Pancreas (tissue), 10 donors: Measurements from ENCODE around the gene SLC30A10. TPM values are rescaled to one million over a fixed set of nuclear protein-coding genes. Genes with fewer than 3 reads are reported as not detected.

Experiments used
- ATAC-seq, 4 donors: fragments of 200-7000 bp; cut with Tn5 transposase; one replicate each; pipeline versions ENCODE4 v1.8.0 to v1.9.1; 2020; ENCODE audit warnings: mild to moderate bottlenecking in 4 of 4, moderate library complexity in 4 of 4
- DNase-seq, 6 donors: peaks; one replicate each; pipeline ENCODE4 v3.0.0-alpha.2; 2020
- FAIRE-seq: peaks from 2 replicates; lab custom pipeline; 2012; peaks lifted over from hg19 to GRCh38; lab: Jason Lieb, UNC
- H3K27ac ChIP-seq, 4 donors: fragments of 200-600 bp; sonication (generic); 1 replicate in 3 of 4; 2 replicates in 1 of 4; pipeline versions ENCODE4 v1.5.0 to v1.8.0; 2020
- H3K27me3 ChIP-seq, 4 donors: fragments of 200-600 bp; one replicate each; pipeline ENCODE4 v1.8.0; 2021
- H3K36me3 ChIP-seq, 3 donors: fragments of 200-600 bp; sonication (generic) in 1 of 3; one replicate each; pipeline versions ENCODE4 v1.5.0 to v1.8.0; 2020 to 2021
- H3K4me1 ChIP-seq, 3 donors: fragments of 200-600 bp; one replicate each; pipeline ENCODE4 v1.8.0; 2021
- H3K4me3 ChIP-seq, 4 donors: fragments of 200-600 bp; sonication (generic) in 2 of 4; one replicate each; pipeline versions ENCODE4 v1.5.0 to v1.8.0; 2020 to 2021
- H3K9me3 ChIP-seq, 4 donors: fragments of 200-600 bp; one replicate each; pipeline ENCODE4 v1.8.0; 2021
- CTCF ChIP-seq, 4 donors: fragments of 200-600 bp; sonication (generic) in 3 of 4; IDR thresholded peaks; one replicate each; pipeline versions ENCODE4 v1.5.0 to v1.8.0; 2021; ENCODE audit warnings: antibody characterized with exemption in 4 of 4
- WGBS, 2 donors: extraction: QIAGEN DNeasy Blood & Tissue Kit; methylation state at CpG; one replicate each; pipeline ENCODE4 v1.1.7; 2013; 5-methylcytosine and 5-hydroxymethylcytosine counted together
- intact Hi-C, 3 donors: fragments of 100-400 bp; cut with DNase I; formaldehyde crosslinking; loops; one replicate each; pipeline versions ENCODE4 v1.11.1 to v1.14.2; 2022
- polyA plus RNA-seq, 2 donors: library from polyadenylated mRNA; stranded (reverse); fragments of 200-250 nt; gene quantifications; one replicate each; pipeline ENCODE4 v1.2.3, GENCODE V29; 2013
- total RNA-seq, 6 donors: library from RNA; stranded (reverse); fragmentation: NEBNext Ultra II Directional in 4 of 6; extraction: Animal tissue kit (Norgen Biotek cat#: 25700) in 4 of 6; gene quantifications; one replicate each; pipeline versions ENCODE4 v1.2.1 to v1.2.4, GENCODE V29; 2021 to 2023
- donor health status: healthy with polysubstance abuse.
- donor health status: DM: no; HTN: no; CAD: no; lungs with moderate emphysema.
- donor health status: DM: no; HTN: no; CAD: no.
- donor health status: control.
- donor health status: control.
- donor health status: Bipolar disorder and iron deficiency.
- donor health status: DM: yes; HTN: yes; CAD: no.
- donor health status: DM: no; HTN: no; CAD: no.
- donor health status: DM: no; HTN: no; CAD: no.
- donor health status: DM: yes; HTN: yes; CAD: no.

The SLC30A10 gene
- total and polyA plus RNA-seq, 8 donors, result 0.09 to 0.41 (median 0.11) TPM; not detected in 3

GRCh38 chr1:219965285-219966070 lies 37.1 kb upstream of the SLC30A10 start:
- Histone ChIP-seq H3K36me3 (peaks cover 0 to 15% (median 10%) of the 10 kb centered on the region in 3 donors), H3K27ac (no peak overlapping the region), H3K27me3 (no peaks in the 10 kb centered on the region), H3K4me1 (peaks cover 0 to 5% (median 0%) of the 10 kb centered on the region in 3 donors), H3K9me3 (no peaks in the 10 kb centered on the region), H3K4me3 (no peak overlapping the region)
- FAIRE-seq (no peak), ATAC-seq (no peak), DNase-seq (no peak)
- intact Hi-C loops, result no loop called here
- WGBS, 2 donors, result 65 to 74% methylated on average over 6 of the region's 6 CpGs
- TF ChIP-seq CTCF (IDR thresholded peaks at IDR 0.05), result no peak

GRCh38 chr1:219963432-219963831 lies 35.1 kb upstream of the SLC30A10 start:
- FAIRE-seq (no peak), DNase-seq (peak in 4 of 6 donors; percentile 19 to 35 (median 31)), ATAC-seq (peak; percentile 90 to 96 (median 94))
- Histone ChIP-seq H3K4me3 (no peak overlapping the region), H3K9me3 (no peaks in the 10 kb centered on the region), H3K4me1 (peaks cover 0 to 5% (median 0%) of the 10 kb centered on the region in 3 donors), H3K27ac (no peak overlapping the region), H3K27me3 (no peaks in the 10 kb centered on the region), H3K36me3 (peaks cover 0 to 6% (median 0%) of the 10 kb centered on the region in 3 donors)
- WGBS, 2 donors, result 43 to 45% methylated on average over 7 of the region's 7 CpGs
- intact Hi-C loops, result no loop called here
- TF ChIP-seq CTCF (IDR thresholded peaks at IDR 0.05), result no peak

DNA sequence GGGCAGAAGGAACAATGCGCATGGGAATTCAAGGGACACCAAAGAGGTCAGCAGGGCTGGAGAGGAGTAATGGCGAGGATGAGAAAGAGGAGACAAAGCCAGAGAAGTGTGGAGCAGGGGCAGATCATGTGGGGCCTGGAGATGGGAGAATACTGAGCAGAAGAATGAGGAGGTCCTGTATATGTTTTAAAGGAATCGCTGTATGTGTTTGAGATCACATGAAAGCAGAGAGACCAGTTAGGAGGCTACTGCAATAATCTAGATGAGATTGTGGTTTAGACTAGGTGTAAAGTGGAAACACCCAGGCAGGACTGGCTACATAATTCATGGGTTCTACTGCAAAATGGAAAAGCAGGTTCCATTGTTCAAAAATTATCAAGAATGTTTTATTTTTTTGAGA lies 33.3 kb upstream of the SLC30A10 start:
- WGBS, 2 donors, result 92 to 93% methylated on average over 3 of the region's 3 CpGs
- DNase-seq (no peak), ATAC-seq (no peak), FAIRE-seq (no peak)
- Histone ChIP-seq H3K4me1 (peaks cover 0 to 5% (median 0%) of the 10 kb centered on the region in 3 donors), H3K9me3 (no peaks in the 10 kb centered on the region), H3K27me3 (no peaks in the 10 kb centered on the region), H3K27ac (no peak overlapping the region), H3K36me3 (no peaks in the 10 kb centered on the region), H3K4me3 (no peak overlapping the region)
- intact Hi-C loops, result no loop called here
- TF ChIP-seq CTCF (IDR thresholded peaks at IDR 0.05), result no peak

DNA sequence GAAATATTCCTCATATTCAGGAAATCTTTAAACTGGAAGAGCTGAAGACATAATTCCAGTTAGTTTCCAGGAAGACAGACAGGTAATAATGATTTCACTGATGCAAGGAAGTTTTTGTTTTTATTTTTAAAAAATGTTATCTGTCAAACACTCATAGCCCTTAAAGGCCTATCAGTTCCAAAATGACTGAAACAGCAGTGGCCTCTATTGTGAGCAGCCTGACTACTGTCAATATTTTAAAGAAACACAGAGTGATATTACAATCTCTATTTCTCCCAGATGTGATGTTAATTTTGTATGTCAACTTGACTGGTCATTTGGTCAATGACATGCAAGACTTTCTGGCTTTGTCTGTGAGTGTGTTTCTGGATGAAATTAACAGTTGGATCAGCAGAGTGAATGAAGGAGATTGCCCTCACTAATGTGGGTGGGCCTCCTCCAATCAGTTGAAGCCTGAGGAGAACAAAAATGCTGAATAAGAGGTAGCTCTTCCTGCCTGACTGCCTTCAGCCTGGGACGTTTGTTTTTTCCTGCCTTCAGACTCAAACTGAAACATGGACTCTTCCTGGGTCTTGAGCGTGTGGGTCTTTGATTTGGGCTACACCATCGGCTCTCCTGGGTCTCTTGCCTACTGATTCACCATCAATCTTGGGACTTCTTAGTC lies 31.3 kb upstream of the SLC30A10 start:
- H3K4me1 ChIP-seq, result peaks cover 0 to 5% (median 0%) of the 10 kb centered on the region in 3 donors
- TF ChIP-seq CTCF (IDR thresholded peaks at IDR 0.05), result no peak
- H3K4me3 ChIP-seq, result no peak overlapping the region
- no peak for ATAC-seq
- H3K27ac ChIP-seq, result no peak overlapping the region
- no peaks in the 10 kb centered on the region for H3K36me3 ChIP-seq
- intact Hi-C loops, result no loop called here
- no peak for DNase-seq
- 70 to 83% methylated on average over 3 of the region's 3 CpGs for WGBS, 2 donors
- no peaks in the 10 kb centered on the region for H3K27me3 ChIP-seq
- no peak for FAIRE-seq
- H3K9me3 ChIP-seq, result peaks cover 0 to 2% (median 0%) of the 10 kb centered on the region in 4 donors
